ENCODE measurements around the gene WBP1L. TPM values are rescaled to one million over a fixed set of nuclear protein-coding genes. Genes with fewer than 3 reads are reported as not detected.

Gene WBP1L
- total and polyA plus RNA-seq, 2 of the 13 experiments (the other 11 are each of a cell fraction or from before 2014, with no cell fraction given): 8.3 to 12.3 TPM

DNA sequence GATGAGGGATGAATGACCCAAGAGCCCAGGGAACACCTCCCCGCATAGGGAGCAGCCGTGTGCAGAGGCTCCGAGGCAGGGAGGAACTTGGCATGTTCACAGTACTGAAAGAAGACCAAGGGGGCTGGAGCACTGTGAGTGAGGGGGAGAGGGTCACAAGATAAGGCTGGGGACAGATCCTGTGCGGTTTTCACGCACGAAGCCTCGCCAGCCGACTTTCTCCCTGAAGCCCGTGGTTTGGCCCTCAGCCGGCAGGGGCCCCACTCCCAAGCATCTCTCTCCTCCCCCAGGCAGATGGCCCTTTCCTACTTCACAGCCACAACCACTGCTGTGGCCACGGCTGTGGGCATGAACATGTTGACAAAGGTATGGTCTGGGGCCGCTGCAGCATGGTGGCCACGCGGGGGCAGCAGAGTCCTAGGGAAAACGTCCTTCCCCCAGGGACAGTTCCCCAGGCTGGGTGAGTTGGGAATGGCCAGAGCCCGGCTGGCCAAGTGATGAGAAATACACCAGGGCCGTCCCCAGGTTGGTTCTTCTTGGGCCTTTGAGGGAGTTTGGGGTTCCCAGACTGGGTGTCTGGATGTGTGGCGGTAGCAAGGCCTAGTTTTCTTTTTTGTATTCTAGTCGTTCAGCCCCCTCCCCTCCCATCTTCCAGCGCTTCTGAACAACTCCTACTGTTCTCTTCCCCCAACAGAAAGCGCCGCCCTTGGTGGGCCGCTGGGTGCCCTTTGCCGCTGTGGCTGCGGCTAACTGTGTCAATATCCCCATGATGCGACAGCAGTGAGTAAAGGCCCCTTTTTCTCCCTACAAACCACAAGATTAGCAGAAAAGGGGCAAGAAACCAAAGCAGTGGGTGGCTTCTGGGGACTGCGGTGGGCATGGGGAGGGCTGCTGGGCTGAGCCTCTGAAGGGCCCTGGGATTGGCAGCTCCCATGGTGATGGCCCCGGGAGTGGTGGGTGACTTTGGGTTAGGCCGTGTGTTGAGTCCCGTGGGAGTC is 14.4 kb upstream of the WBP1L start:
- Histone ChIP-seq H4K20me1 (ENCODE audit: insufficient read depth, low read length) (peaks cover 3% of the 10 kb centered on the region; the same call in 1 of the 2 replicates), H3K4me2 (ENCODE audit: low read depth, low read length) (no peak overlapping the region), H2AFZ (ENCODE audit: low read length) (no peak overlapping the region), H3K79me2 (ENCODE audit: insufficient read depth, low read length) (peaks cover 4% of the 10 kb centered on the region), H3K27ac (ENCODE audit: extremely low read length, insufficient read depth, low read length) (no peak overlapping the region), H3K9ac (ENCODE audit: insufficient read depth, low read depth, low read length) (no peak overlapping the region), H3K4me1 (ENCODE audit: insufficient read depth, low read length) (no peaks in the 10 kb centered on the region), H3K27me3 (ENCODE audit: control insufficient read depth in 1 of 2, insufficient read depth in 2 of 2, low read length in 2 of 2) (no peaks in the 10 kb centered on the region), H3K36me3 (replicated peaks in 1 of 2; ENCODE audit: control insufficient read depth in 1 of 2, insufficient read depth in 2 of 2, low read length in 2 of 2) (peaks cover 28 to 67% of the 10 kb centered on the region in 2 experiments), H3K4me3 (replicated peaks in 1 of 3; ENCODE audit: insufficient read depth in 1 of 3, low read depth in 2 of 3, low read length in 3 of 3) (no peak overlapping the region), H3K9me3 (ENCODE audit: low read length) (no peaks in the 10 kb centered on the region)
- DNase-seq (ENCODE audit: low spot score): peak; percentile 56
- in situ Hi-C loops (cut with HindIII; ENCODE audit: extremely low pct_ligation_motif_present, low pct_unique_long_range_greater_than_20kb) (loop anchor here (10.0 to 25.0 kb wide), 2 partner anchors 175 to 333 kb away; no protein-coding TSS in a partner anchor), intact Hi-C loops (cut with micrococcal nuclease; ENCODE audit: unreplicated experiment) (loop anchor here (1.0 to 2.0 kb wide), 2 partner anchors 105 to 172 kb away; no protein-coding TSS in a partner anchor)
- ChIA-PET CTCF (ENCODE audit: low intra/inter-chr PET ratio, low total read pairs) (interaction anchor here (0.8 to 1.3 kb wide), 3 partner anchors 50 to 172 kb away, joined by 5 to 9 read pairs (median 5); no protein-coding TSS in a partner anchor), POLR2A (no interaction called here)
- BruUV-seq (replicated peaks): no TSS peak
- no peak for FAIRE-seq
- peak; percentile 98 for ATAC-seq
- WGBS (ENCODE audit: low lambda C conversion rate): 76% methylated on average over 24 of the region's 30 CpGs
- TF ChIP-seq, protein P1, sequence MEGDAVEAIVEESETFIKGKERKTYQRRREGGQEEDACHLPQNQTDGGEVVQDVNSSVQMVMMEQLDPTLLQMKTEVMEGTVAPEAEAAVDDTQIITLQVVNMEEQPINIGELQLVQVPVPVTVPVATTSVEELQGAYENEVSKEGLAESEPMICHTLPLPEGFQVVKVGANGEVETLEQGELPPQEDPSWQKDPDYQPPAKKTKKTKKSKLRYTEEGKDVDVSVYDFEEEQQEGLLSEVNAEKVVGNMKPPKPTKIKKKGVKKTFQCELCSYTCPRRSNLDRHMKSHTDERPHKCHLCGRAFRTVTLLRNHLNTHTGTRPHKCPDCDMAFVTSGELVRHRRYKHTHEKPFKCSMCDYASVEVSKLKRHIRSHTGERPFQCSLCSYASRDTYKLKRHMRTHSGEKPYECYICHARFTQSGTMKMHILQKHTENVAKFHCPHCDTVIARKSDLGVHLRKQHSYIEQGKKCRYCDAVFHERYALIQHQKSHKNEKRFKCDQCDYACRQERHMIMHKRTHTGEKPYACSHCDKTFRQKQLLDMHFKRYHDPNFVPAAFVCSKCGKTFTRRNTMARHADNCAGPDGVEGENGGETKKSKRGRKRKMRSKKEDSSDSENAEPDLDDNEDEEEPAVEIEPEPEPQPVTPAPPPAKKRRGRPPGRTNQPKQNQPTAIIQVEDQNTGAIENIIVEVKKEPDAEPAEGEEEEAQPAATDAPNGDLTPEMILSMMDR (CRISPR knock-in tag; IDR thresholded peaks at IDR 0.05): peak; percentile 97
- TF ChIP-seq SP4 (CRISPR knock-in tag; IDR thresholded peaks at IDR 0.05) (no peak), ZNF530 (CRISPR knock-in tag; IDR thresholded peaks at IDR 0.05; ENCODE audit: low read depth) (no peak), PRMT3 (CRISPR knock-in tag; IDR thresholded peaks at IDR 0.05; ENCODE audit: borderline replicate concordance, low read depth) (no peak), PITX1 (CRISPR knock-in tag; IDR thresholded peaks at IDR 0.05) (no peak), ZNF746 (CRISPR knock-in tag; IDR thresholded peaks at IDR 0.05) (no peak), THAP11 (CRISPR knock-in tag; IDR thresholded peaks at IDR 0.05) (peak; percentile 42; the same call in 1 of the 2 replicates), AHR (CRISPR knock-in tag; IDR thresholded peaks at IDR 0.05) (peak; percentile 52; the same call in 1 of the 2 replicates), ZFP41 (CRISPR knock-in tag; IDR thresholded peaks at IDR 0.05; ENCODE audit: borderline replicate concordance) (no peak), FOXK1 (CRISPR knock-in tag; IDR thresholded peaks at IDR 0.05; ENCODE audit: borderline replicate concordance, low read depth) (peak; percentile 61; the same call in 1 of the 2 replicates), ZNF7 (CRISPR knock-in tag; IDR thresholded peaks at IDR 0.05) (no peak), ZNF780A (CRISPR knock-in tag; IDR thresholded peaks at IDR 0.05) (no peak)
- TF ChIP-seq, protein P2, sequence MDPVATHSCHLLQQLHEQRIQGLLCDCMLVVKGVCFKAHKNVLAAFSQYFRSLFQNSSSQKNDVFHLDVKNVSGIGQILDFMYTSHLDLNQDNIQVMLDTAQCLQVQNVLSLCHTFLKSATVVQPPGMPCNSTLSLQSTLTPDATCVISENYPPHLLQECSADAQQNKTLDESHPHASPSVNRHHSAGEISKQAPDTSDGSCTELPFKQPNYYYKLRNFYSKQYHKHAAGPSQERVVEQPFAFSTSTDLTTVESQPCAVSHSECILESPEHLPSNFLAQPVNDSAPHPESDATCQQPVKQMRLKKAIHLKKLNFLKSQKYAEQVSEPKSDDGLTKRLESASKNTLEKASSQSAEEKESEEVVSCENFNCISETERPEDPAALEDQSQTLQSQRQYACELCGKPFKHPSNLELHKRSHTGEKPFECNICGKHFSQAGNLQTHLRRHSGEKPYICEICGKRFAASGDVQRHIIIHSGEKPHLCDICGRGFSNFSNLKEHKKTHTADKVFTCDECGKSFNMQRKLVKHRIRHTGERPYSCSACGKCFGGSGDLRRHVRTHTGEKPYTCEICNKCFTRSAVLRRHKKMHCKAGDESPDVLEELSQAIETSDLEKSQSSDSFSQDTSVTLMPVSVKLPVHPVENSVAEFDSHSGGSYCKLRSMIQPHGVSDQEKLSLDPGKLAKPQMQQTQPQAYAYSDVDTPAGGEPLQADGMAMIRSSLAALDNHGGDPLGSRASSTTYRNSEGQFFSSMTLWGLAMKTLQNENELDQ (CRISPR knock-in tag; IDR thresholded peaks at IDR 0.05; ENCODE audit: borderline replicate concordance): no peak
- TF ChIP-seq, protein P3, sequence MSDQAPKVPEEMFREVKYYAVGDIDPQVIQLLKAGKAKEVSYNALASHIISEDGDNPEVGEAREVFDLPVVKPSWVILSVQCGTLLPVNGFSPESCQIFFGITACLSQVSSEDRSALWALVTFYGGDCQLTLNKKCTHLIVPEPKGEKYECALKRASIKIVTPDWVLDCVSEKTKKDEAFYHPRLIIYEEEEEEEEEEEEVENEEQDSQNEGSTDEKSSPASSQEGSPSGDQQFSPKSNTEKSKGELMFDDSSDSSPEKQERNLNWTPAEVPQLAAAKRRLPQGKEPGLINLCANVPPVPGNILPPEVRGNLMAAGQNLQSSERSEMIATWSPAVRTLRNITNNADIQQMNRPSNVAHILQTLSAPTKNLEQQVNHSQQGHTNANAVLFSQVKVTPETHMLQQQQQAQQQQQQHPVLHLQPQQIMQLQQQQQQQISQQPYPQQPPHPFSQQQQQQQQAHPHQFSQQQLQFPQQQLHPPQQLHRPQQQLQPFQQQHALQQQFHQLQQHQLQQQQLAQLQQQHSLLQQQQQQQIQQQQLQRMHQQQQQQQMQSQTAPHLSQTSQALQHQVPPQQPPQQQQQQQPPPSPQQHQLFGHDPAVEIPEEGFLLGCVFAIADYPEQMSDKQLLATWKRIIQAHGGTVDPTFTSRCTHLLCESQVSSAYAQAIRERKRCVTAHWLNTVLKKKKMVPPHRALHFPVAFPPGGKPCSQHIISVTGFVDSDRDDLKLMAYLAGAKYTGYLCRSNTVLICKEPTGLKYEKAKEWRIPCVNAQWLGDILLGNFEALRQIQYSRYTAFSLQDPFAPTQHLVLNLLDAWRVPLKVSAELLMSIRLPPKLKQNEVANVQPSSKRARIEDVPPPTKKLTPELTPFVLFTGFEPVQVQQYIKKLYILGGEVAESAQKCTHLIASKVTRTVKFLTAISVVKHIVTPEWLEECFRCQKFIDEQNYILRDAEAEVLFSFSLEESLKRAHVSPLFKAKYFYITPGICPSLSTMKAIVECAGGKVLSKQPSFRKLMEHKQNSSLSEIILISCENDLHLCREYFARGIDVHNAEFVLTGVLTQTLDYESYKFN (CRISPR knock-in tag; conservative IDR thresholded peaks at IDR 0.05): no peak
